SK-N-SH (cell line): ENCODE data around the gene NUDT14. TPM values are rescaled to one million over a fixed set of nuclear protein-coding genes. Genes with fewer than 3 reads are reported as not detected.

Source experiments
- CTCF ChIA-PET: fragments of 300-600, 350-600 bp; formaldehyde crosslinking; extraction: SDS; loops from one replicate; lab custom pipeline; 2021; lab: Yijun Ruan, JAX
- POLR2A ChIA-PET: fragments of 350-600 bp; sonication (Branson Sonifier 250); formaldehyde crosslinking; extraction: SDS; loops from one replicate; lab custom pipeline; 2020; ENCODE audit warnings: antibody characterized with exemption, inconsistent platforms; lab: Yijun Ruan, JAX
- DNase-seq: peaks from one replicate; pipeline ENCODE4 v3.0.0; 2012
- H2AFZ ChIP-seq: fragments of 200-600 bp; sonication (generic); 2 replicates; pipeline ENCODE4 v1.8.1; 2016; ENCODE audit warnings: antibody characterized with exemption, mild to moderate bottlenecking, low read depth
- H3F3A ChIP-seq: fragments of 200-600 bp; sonication (generic); replicated peaks from 2 replicates; pipeline ENCODE3; 2016; ENCODE audit warnings: antibody characterized with exemption, mild to moderate bottlenecking; ENCODE audit not compliant: insufficient read depth
- H3K27ac ChIP-seq, 2 experiments: fragments of 200-500 bp in 1 of 2; fragments of 200-600 bp in 1 of 2; sonication (Bioruptor generic) in 1 of 2; sonication (generic), shearing (Covaris generic) in 1 of 2; 2 replicates each; pipeline versions ENCODE4 v1.5.1 to v1.6.1; 2014 to 2016; ENCODE audit warnings: low read depth in 2 of 2, inconsistent platforms in 1 of 2, low read length in 1 of 2, mild to moderate bottlenecking in 1 of 2, mixed read lengths in 1 of 2
- H3K27me3 ChIP-seq: fragments of 200-600 bp; sonication (generic), shearing (Covaris generic); 2 replicates; pipeline ENCODE4 v1.6.1; 2016; ENCODE audit warnings: mixed run types; ENCODE audit not compliant: insufficient read depth
- H3K36me3 ChIP-seq, 2 experiments: fragments of 200-500 bp in 1 of 2; fragments of 200-600 bp in 1 of 2; sonication (Bioruptor generic) in 1 of 2; sonication (generic) in 1 of 2; replicated peaks in 1 of 2; 2 replicates each; pipeline versions ENCODE3 to v1.5.1; 2014 to 2016; ENCODE audit warnings: low read length in 1 of 2, mild to moderate bottlenecking in 1 of 2; ENCODE audit not compliant: insufficient read depth in 2 of 2, control insufficient read depth in 1 of 2
- H3K4me1 ChIP-seq, 2 experiments: fragments of 200-500 bp in 1 of 2; fragments of 200-600 bp in 1 of 2; sonication (Bioruptor generic) in 1 of 2; sonication (generic), shearing (Covaris generic) in 1 of 2; 2 replicates each; pipeline versions ENCODE4 v1.5.1 to v1.6.1; 2014 to 2016; ENCODE audit warnings: low read depth in 1 of 2, low read length in 1 of 2, mixed run types in 1 of 2; ENCODE audit not compliant: insufficient read depth in 2 of 2, control insufficient read depth in 1 of 2
- H3K4me2 ChIP-seq: fragments of 200-600 bp; sonication (generic), shearing (Covaris generic); 2 replicates; pipeline ENCODE4 v1.6.1; 2017; ENCODE audit warnings: mixed run types
- H3K4me3 ChIP-seq, 2 experiments: fragments of 200-500 bp in 1 of 2; fragments of 200-600 bp in 1 of 2; sonication (Bioruptor generic) in 1 of 2; sonication (generic), shearing (Covaris generic) in 1 of 2; 2 replicates each; pipeline versions ENCODE4 v1.5.1 to v1.8.1; 2014 to 2016; ENCODE audit warnings: low read depth in 2 of 2, inconsistent platforms in 1 of 2, low read length in 1 of 2, mild to moderate bottlenecking in 1 of 2, mixed read lengths in 1 of 2, moderate library complexity in 1 of 2
- H3K79me2 ChIP-seq: fragments of 200-600 bp; sonication (generic); 2 replicates; pipeline ENCODE4 v1.8.1; 2017; ENCODE audit warnings: mild to moderate bottlenecking; ENCODE audit not compliant: insufficient read depth
- H3K9ac ChIP-seq: fragments of 200-600 bp; sonication (generic); 2 replicates; pipeline ENCODE4 v1.6.1; 2017; ENCODE audit warnings: mixed run types
- H3K9me2 ChIP-seq: fragments of 200-600 bp; sonication (generic); 2 replicates; pipeline ENCODE4 v1.6.1; 2017; ENCODE audit warnings: mixed run types
- H3K9me3 ChIP-seq: fragments of 200-600 bp; sonication (generic); 2 replicates; pipeline ENCODE4 v1.6.1; 2017; ENCODE audit warnings: mixed run types, mild to moderate bottlenecking, moderate library complexity
- H4K20me1 ChIP-seq: fragments of 200-600 bp; sonication (generic); 2 replicates; pipeline ENCODE4 v1.6.1; 2017; ENCODE audit warnings: mild to moderate bottlenecking, mixed run types; ENCODE audit not compliant: insufficient read depth
- CHD2 ChIP-seq: fragments of 150-350 bp; IDR thresholded peaks from 2 replicates; pipeline ENCODE4 v1.6.1; 2018; ENCODE audit warnings: low read length; ENCODE audit not compliant: partially characterized antibody
- ELF1 ChIP-seq: IDR thresholded peaks from 2 replicates; pipeline ENCODE4 v1.4.0; 2012
- EP300 ChIP-seq, 2 experiments: IDR thresholded peaks; 2 replicates each; pipeline versions ENCODE4 v1.4.0 to v1.6.1; 2012; ENCODE audit warnings: borderline replicate concordance in 1 of 2, low read depth in 1 of 2, low read length in 1 of 2
- FOSL2 ChIP-seq: IDR thresholded peaks from 2 replicates; pipeline ENCODE4 v1.4.0; 2012; ENCODE audit warnings: low read depth, mild to moderate bottlenecking, moderate library complexity, borderline replicate concordance
- FOXM1 ChIP-seq: IDR thresholded peaks from 2 replicates; pipeline ENCODE4 v1.4.0; 2012; ENCODE audit warnings: low read depth, mild to moderate bottlenecking
- GABPA ChIP-seq: IDR thresholded peaks from 2 replicates; pipeline ENCODE4 v1.4.0; 2012; ENCODE audit warnings: low read depth, mild to moderate bottlenecking
- GATA2 ChIP-seq: sonication (generic); formaldehyde crosslinking; IDR thresholded peaks from 2 replicates; pipeline ENCODE4 v1.5.0; 2020; ENCODE audit warnings: mild to moderate bottlenecking, missing genetic modification reagents
- JUND ChIP-seq: IDR thresholded peaks from 2 replicates; pipeline ENCODE4 v1.4.0; 2012
- MEF2A ChIP-seq: IDR thresholded peaks from 2 replicates; pipeline ENCODE4 v1.4.0; 2012; ENCODE audit warnings: low read depth, borderline replicate concordance
- MXI1 ChIP-seq: IDR thresholded peaks from 2 replicates; pipeline ENCODE4 v1.6.1; 2012; ENCODE audit warnings: mild to moderate bottlenecking, low read depth, low read length, improper control_type of control experiment
- NFIC ChIP-seq: IDR thresholded peaks from 2 replicates; pipeline ENCODE4 v1.4.0; 2012; ENCODE audit warnings: borderline replicate concordance
- RFX5 ChIP-seq: IDR thresholded peaks from 2 replicates; pipeline ENCODE4 v1.6.1; 2012; ENCODE audit warnings: mild to moderate bottlenecking, improper control_type of control experiment, low read length
- RXRA ChIP-seq: IDR thresholded peaks from 2 replicates; pipeline ENCODE4 v1.4.0; 2012; ENCODE audit warnings: low read depth, mild to moderate bottlenecking, borderline replicate concordance
- TAF1 ChIP-seq: IDR thresholded peaks from 2 replicates; pipeline ENCODE4 v1.6.1; 2012; ENCODE audit warnings: low read depth, mild to moderate bottlenecking, low read length, moderate library complexity, borderline replicate concordance
- TEAD4 ChIP-seq: IDR thresholded peaks from 2 replicates; pipeline ENCODE4 v1.4.0; 2012; ENCODE audit warnings: mild to moderate bottlenecking, borderline replicate concordance; ENCODE audit not compliant: insufficient read depth
- WGBS: methylation state at CpG from one replicate; pipeline ENCODE4 v1.1.6; 2017; ENCODE audit warnings: low lambda C conversion rate; 5-methylcytosine and 5-hydroxymethylcytosine counted together
- polyA plus RNA-seq, 3 experiments: library from polyadenylated mRNA; depleted of rRNA; stranded (reverse); fragments of >200 nt; gene quantifications; 2 replicates each; pipeline ENCODE4 v1.2.3, GENCODE V29; 2012
- TF ChIP-seq, protein P1 (sequence below): fragments of 150-350 bp; IDR thresholded peaks from 2 replicates; pipeline ENCODE4 v1.6.1; 2016; ENCODE audit warnings: mild to moderate bottlenecking, low read depth, low read length
- TF ChIP-seq, protein P2 (sequence below): fragments of 150-350 bp; IDR thresholded peaks from 2 replicates; pipeline ENCODE4 v1.6.1; 2017; ENCODE audit warnings: antibody characterized with exemption, low read length, low read depth, borderline replicate concordance
- TF ChIP-seq, protein P3 (sequence below): IDR thresholded peaks from 2 replicates; pipeline ENCODE4 v1.6.1; 2012; ENCODE audit warnings: mild to moderate bottlenecking, low read depth, low read length, moderate library complexity
- TF ChIP-seq, protein P4 (sequence below): IDR thresholded peaks from 2 replicates; pipeline ENCODE4 v1.4.0; 2012; ENCODE audit warnings: low read depth, borderline replicate concordance
- TF ChIP-seq, protein P5 (sequence below): IDR thresholded peaks from 2 replicates; pipeline ENCODE4; 2012

Gene NUDT14
- polyA plus RNA-seq, 1 of the 3 experiments (the other 2 are of a cell fraction): 18.4 TPM

DNA sequence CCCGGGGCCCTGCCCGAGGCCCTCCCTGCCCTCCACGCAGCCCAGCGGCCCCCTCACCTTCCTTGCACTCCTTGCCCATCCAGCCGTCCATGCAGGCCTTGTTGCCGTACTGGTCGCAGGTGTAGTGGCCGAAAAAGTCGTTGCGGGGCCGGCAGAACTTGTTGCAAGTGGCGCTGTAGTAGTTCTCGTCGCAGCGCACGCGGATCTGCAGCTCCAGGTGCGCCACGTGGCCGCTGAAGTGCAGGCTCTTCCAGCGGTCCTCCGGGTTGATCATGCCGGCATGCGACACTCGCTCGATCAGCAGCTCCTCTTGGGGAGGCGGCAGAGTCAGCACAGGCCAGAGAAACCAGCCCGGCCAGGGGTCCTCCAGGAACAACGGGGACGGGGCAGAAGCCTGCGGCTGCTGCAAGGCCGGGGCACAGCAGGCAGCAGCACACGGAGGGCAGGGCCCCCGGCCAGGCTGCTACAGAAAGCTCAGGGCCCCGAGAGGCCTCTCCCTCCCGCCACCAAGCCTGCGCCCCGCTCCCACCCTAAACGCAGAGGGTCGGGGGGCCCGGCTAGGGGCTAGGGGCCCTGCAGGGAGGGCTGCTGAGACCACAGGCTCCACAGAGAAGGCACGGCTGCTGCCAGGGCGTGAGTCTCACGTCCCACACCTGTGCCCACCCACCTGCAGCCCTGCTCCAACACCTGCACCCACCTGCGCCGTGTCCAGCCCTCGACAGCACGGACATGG is 25.3 kb downstream of the NUDT14 start:
- CTCF ChIA-PET: no interaction called here
- no peaks in the 10 kb centered on the region for H3K27me3 ChIP-seq
- H3K79me2 ChIP-seq: no peaks in the 10 kb centered on the region
- TF ChIP-seq, protein P1, sequence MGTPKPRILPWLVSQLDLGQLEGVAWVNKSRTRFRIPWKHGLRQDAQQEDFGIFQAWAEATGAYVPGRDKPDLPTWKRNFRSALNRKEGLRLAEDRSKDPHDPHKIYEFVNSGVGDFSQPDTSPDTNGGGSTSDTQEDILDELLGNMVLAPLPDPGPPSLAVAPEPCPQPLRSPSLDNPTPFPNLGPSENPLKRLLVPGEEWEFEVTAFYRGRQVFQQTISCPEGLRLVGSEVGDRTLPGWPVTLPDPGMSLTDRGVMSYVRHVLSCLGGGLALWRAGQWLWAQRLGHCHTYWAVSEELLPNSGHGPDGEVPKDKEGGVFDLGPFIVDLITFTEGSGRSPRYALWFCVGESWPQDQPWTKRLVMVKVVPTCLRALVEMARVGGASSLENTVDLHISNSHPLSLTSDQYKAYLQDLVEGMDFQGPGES: no peak
- TF ChIP-seq GABPA: no peak
- TF ChIP-seq RFX5: no peak
- no peak for TF ChIP-seq RXRA
- TF ChIP-seq CHD2: no peak
- TF ChIP-seq TAF1: no peak
- no peak for TF ChIP-seq FOSL2
- no peak for TF ChIP-seq FOXM1
- no peak for TF ChIP-seq EP300 (IDR thresholded peaks at IDR 0.05; ENCODE audit: borderline replicate concordance in 1 of 2, low read depth in 1 of 2, low read length in 1 of 2)
- TF ChIP-seq, protein P2, sequence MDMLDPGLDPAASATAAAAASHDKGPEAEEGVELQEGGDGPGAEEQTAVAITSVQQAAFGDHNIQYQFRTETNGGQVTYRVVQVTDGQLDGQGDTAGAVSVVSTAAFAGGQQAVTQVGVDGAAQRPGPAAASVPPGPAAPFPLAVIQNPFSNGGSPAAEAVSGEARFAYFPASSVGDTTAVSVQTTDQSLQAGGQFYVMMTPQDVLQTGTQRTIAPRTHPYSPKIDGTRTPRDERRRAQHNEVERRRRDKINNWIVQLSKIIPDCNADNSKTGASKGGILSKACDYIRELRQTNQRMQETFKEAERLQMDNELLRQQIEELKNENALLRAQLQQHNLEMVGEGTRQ: no peak
- TF ChIP-seq ELF1: no peak
- TF ChIP-seq MXI1: no peak
- TF ChIP-seq JUND: no peak
- TF ChIP-seq GATA2 (CRISPR knock-in tag): no peak
- TF ChIP-seq, protein P3, sequence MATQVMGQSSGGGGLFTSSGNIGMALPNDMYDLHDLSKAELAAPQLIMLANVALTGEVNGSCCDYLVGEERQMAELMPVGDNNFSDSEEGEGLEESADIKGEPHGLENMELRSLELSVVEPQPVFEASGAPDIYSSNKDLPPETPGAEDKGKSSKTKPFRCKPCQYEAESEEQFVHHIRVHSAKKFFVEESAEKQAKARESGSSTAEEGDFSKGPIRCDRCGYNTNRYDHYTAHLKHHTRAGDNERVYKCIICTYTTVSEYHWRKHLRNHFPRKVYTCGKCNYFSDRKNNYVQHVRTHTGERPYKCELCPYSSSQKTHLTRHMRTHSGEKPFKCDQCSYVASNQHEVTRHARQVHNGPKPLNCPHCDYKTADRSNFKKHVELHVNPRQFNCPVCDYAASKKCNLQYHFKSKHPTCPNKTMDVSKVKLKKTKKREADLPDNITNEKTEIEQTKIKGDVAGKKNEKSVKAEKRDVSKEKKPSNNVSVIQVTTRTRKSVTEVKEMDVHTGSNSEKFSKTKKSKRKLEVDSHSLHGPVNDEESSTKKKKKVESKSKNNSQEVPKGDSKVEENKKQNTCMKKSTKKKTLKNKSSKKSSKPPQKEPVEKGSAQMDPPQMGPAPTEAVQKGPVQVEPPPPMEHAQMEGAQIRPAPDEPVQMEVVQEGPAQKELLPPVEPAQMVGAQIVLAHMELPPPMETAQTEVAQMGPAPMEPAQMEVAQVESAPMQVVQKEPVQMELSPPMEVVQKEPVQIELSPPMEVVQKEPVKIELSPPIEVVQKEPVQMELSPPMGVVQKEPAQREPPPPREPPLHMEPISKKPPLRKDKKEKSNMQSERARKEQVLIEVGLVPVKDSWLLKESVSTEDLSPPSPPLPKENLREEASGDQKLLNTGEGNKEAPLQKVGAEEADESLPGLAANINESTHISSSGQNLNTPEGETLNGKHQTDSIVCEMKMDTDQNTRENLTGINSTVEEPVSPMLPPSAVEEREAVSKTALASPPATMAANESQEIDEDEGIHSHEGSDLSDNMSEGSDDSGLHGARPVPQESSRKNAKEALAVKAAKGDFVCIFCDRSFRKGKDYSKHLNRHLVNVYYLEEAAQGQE: no peak
- no peak for TF ChIP-seq MEF2A
- no peak for TF ChIP-seq NFIC
- TF ChIP-seq, protein P4, sequence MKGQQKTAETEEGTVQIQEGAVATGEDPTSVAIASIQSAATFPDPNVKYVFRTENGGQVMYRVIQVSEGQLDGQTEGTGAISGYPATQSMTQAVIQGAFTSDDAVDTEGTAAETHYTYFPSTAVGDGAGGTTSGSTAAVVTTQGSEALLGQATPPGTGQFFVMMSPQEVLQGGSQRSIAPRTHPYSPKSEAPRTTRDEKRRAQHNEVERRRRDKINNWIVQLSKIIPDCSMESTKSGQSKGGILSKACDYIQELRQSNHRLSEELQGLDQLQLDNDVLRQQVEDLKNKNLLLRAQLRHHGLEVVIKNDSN: no peak
- TF ChIP-seq, protein P5, sequence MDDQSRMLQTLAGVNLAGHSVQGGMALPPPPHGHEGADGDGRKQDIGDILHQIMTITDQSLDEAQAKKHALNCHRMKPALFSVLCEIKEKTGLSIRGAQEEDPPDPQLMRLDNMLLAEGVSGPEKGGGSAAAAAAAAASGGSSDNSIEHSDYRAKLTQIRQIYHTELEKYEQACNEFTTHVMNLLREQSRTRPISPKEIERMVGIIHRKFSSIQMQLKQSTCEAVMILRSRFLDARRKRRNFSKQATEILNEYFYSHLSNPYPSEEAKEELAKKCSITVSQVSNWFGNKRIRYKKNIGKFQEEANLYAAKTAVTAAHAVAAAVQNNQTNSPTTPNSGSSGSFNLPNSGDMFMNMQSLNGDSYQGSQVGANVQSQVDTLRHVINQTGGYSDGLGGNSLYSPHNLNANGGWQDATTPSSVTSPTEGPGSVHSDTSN: no peak
- no peak for TF ChIP-seq TEAD4
- TF ChIP-seq, all 33 proteins: peak for 0
- no peaks in the 10 kb centered on the region for H3K4me1 ChIP-seq
- H3K9me3 ChIP-seq: no peaks in the 10 kb centered on the region
- H4K20me1 ChIP-seq: no peaks in the 10 kb centered on the region
- WGBS: 85% methylated on average over 36 of the region's 48 CpGs
- H3F3A ChIP-seq: no peaks in the 10 kb centered on the region
- no peaks in the 10 kb centered on the region for H3K9me2 ChIP-seq
- no peaks in the 10 kb centered on the region for H3K36me3 ChIP-seq
- no peak overlapping the region for H3K4me2 ChIP-seq
- H3K9ac ChIP-seq: no peak overlapping the region
- H2AFZ ChIP-seq: no peak overlapping the region
- no peak for DNase-seq
- no peak overlapping the region for H3K27ac ChIP-seq
- no peak overlapping the region for H3K4me3 ChIP-seq
- POLR2A ChIA-PET: no interaction called here
